ENCODE data around the gene SPEF2. TPM values are rescaled to one million over a fixed set of nuclear protein-coding genes. Genes with fewer than 3 reads are reported as not detected.

SPEF2 gene
- total RNA-seq, 2 experiments from 2014 or later: 10.8 to 13.1 TPM

GRCh38 chr5:35623991-35624390 lies 6.3 kb downstream of the SPEF2 start:
- no peak overlapping the region for H3K4me3 Mint-ChIP-seq
- H3K27ac Mint-ChIP-seq: no peak overlapping the region
- ChIA-PET POLR2A (no interaction called here), CTCF (interaction anchor here (0.9 to 1.9 kb wide), 3 partner anchors 9 to 302 kb away, joined by 3 to 7 read pairs (median 3); no protein-coding TSS in a partner anchor)
- H3K9me3 Mint-ChIP-seq: no peaks in the 10 kb centered on the region
- H3K36me3 Mint-ChIP-seq (ENCODE audit: low read depth): peaks cover 7% of the 10 kb centered on the region
- H3K27me3 Mint-ChIP-seq: no peaks in the 10 kb centered on the region
- H3K4me1 Mint-ChIP-seq: peaks cover 26% of the 10 kb centered on the region
- no peak for DNase-seq

- Mint-ChIP-seq H3K27me3 (no peaks in the 10 kb centered on the region), H3K36me3 (ENCODE audit: low read depth) (peaks cover 23% of the 10 kb centered on the region), H3K27ac (no peak overlapping the region), H3K4me1 (peaks cover 18% of the 10 kb centered on the region), H3K4me3 (no peak overlapping the region), H3K9me3 (peaks cover 7% of the 10 kb centered on the region)
- no peak for DNase-seq
- ChIA-PET CTCF (interaction anchor here (1.3 to 1.9 kb wide), 3 partner anchors 9 to 300 kb away, joined by 3 to 7 read pairs (median 4); no protein-coding TSS in a partner anchor), POLR2A (interaction anchor here (1.0 kb wide), 1 partner anchor 12 kb away, joined by 3 read pairs; no protein-coding TSS in a partner anchor)
These were observed 8.4 kb downstream of the SPEF2 start for GRCh38 chr5:35626108-35626507.

DNA sequence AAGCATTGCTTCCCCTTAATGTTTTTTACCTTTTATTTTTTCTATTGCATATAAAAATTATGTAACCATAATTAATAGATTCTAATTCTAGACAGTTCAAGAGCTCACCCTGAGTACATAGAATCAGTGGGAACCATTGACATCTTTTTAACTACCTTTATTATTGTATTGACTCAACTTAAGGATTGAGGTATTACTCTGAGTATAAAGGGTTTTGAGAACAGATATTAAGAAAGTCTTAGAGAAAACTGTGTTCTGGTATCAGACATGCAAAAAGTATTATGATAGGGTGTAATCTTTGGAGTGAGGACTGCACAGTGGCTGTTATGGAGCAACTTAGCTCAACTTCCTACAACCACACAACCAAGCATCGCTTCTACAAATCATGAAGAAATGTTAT lies 8.9 kb downstream of the SPEF2 start:
- POLR2A ChIA-PET: interaction anchor here (1.0 kb wide), 1 partner anchor 11 kb away, joined by 3 read pairs; no protein-coding TSS in a partner anchor
- H3K36me3 Mint-ChIP-seq (ENCODE audit: low read depth): peaks cover 27% of the 10 kb centered on the region
- H3K9me3 Mint-ChIP-seq: peaks cover 9% of the 10 kb centered on the region
- H3K27me3 Mint-ChIP-seq: no peaks in the 10 kb centered on the region
- CTCF ChIA-PET: interaction anchor here (1.3 to 1.9 kb wide), 3 partner anchors 9 to 299 kb away, joined by 3 to 6 read pairs (median 4); no protein-coding TSS in a partner anchor
- DNase-seq: no peak
- H3K4me3 Mint-ChIP-seq: no peak overlapping the region
- no peak overlapping the region for H3K27ac Mint-ChIP-seq
- peaks cover 18% of the 10 kb centered on the region for H3K4me1 Mint-ChIP-seq

GRCh38 chr5:35634326-35634725 lies 16.7 kb downstream of the SPEF2 start:
- peaks cover 27% of the 10 kb centered on the region for H3K9me3 Mint-ChIP-seq
- H3K27ac Mint-ChIP-seq: no peak overlapping the region
- H3K36me3 Mint-ChIP-seq (ENCODE audit: low read depth): peaks cover 77% of the 10 kb centered on the region
- no peaks in the 10 kb centered on the region for H3K4me1 Mint-ChIP-seq
- H3K27me3 Mint-ChIP-seq: no peaks in the 10 kb centered on the region
- no peak for DNase-seq
- H3K4me3 Mint-ChIP-seq: no peak overlapping the region
- ChIA-PET POLR2A (no interaction called here), CTCF (no interaction called here)

DNA sequence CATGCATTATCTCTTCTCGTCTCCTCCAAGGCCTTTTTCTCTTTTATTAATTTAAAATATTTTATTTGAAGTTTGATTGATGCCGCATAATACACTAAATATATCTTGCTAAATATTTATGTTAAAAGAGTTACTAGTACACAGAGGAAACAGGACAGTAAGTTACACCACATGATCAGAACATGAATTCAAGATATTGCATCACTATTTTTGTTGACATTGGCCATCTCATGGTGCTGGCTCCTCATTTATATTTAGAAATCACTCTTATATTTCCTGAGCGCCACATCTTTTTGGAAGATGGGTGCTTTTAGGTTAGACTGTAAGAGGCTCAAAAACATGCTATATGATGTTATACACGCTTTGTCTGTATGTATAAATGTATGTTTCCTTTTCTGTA lies 23.0 kb downstream of the SPEF2 start:
- H3K27me3 Mint-ChIP-seq: no peaks in the 10 kb centered on the region
- DNase-seq: no peak
- H3K27ac Mint-ChIP-seq: no peak overlapping the region
- POLR2A ChIA-PET: no interaction called here
- H3K4me1 Mint-ChIP-seq: no peaks in the 10 kb centered on the region
- no peak overlapping the region for H3K4me3 Mint-ChIP-seq
- no peaks in the 10 kb centered on the region for H3K9me3 Mint-ChIP-seq
- peaks cover 46% of the 10 kb centered on the region for H3K36me3 Mint-ChIP-seq (ENCODE audit: low read depth)
- CTCF ChIA-PET: no interaction called here

DNA sequence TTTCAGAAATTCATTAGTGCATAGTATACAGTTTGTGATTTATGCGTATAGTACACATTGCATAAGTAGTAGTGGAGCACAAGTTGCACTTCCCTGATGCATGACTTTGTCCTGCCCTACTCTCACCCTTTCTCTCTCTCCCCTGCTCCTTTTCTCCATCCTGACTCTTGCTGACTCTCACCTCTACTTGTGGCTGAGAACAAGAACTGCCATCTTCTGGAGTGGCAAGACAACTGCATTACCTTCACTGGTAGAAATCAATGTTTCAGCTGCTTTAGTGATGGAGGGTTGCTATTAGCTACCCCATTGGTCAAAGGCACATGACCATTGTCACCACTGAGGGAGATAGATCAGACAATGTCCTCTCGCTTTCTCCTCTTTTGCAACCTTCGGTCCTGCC lies 26.9 kb downstream of the SPEF2 start:
- Mint-ChIP-seq H3K9me3 (no peaks in the 10 kb centered on the region), H3K27me3 (no peaks in the 10 kb centered on the region), H3K4me1 (no peaks in the 10 kb centered on the region), H3K27ac (no peak overlapping the region), H3K4me3 (no peak overlapping the region), H3K36me3 (ENCODE audit: low read depth) (peaks cover 21% of the 10 kb centered on the region)
- ChIA-PET CTCF (interaction anchor here (1.1 kb wide), 1 partner anchor 133 kb away, joined by 3 read pairs; no protein-coding TSS in a partner anchor), POLR2A (no interaction called here)
- DNase-seq: no peak

GRCh38 chr5:35647128-35647527 lies 29.5 kb downstream of the SPEF2 start:
- no peaks in the 10 kb centered on the region for H3K9me3 Mint-ChIP-seq
- H3K4me3 Mint-ChIP-seq: no peak overlapping the region
- peaks cover 16% of the 10 kb centered on the region for H3K36me3 Mint-ChIP-seq (ENCODE audit: low read depth)
- DNase-seq: no peak
- ChIA-PET CTCF (interaction anchor here (9.9 kb wide), 1 partner anchor 279 kb away, joined by 138 read pairs; no protein-coding TSS in a partner anchor), POLR2A (no interaction called here)
- peaks cover 2% of the 10 kb centered on the region for H3K4me1 Mint-ChIP-seq
- no peak overlapping the region for H3K27ac Mint-ChIP-seq
- H3K27me3 Mint-ChIP-seq: no peaks in the 10 kb centered on the region

DNA sequence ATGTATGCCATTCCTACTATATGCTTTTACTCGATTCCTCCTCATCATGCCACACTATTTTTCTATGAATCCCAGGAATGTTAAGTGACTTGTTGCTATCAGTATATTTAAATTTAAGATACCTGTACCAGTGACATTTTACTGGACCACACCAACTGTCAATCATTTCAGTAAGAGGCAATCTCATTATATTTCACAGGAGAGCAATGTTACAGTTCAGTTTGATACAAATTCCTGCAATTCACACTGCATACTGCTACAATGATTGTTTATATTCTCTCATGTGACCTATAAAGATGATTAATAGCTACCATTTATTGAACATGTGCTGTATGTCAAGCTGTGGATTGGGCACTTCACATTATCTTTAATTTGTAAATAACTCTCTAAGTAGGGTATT lies 30.0 kb downstream of the SPEF2 start:
- no peak overlapping the region for H3K27ac Mint-ChIP-seq
- peaks cover 2% of the 10 kb centered on the region for H3K4me1 Mint-ChIP-seq
- ChIA-PET CTCF (interaction anchor here (9.9 kb wide), 1 partner anchor 279 kb away, joined by 138 read pairs; no protein-coding TSS in a partner anchor), POLR2A (no interaction called here)
- no peak overlapping the region for H3K4me3 Mint-ChIP-seq
- DNase-seq: no peak
- peaks cover 14% of the 10 kb centered on the region for H3K36me3 Mint-ChIP-seq (ENCODE audit: low read depth)
- no peaks in the 10 kb centered on the region for H3K9me3 Mint-ChIP-seq
- H3K27me3 Mint-ChIP-seq: no peaks in the 10 kb centered on the region

GRCh38 chr5:35651002-35651756 lies 33.5 kb downstream of the SPEF2 start:
- CTCF ChIA-PET: interaction anchor here (0.6 to 9.9 kb wide), 31 partner anchors 8 to 281 kb away, joined by 3 to 138 read pairs (median 4); partner anchors contain the start of genes IL7R and SPEF2
- peak; percentile 68 for DNase-seq
- Mint-ChIP-seq H3K4me1 (peaks cover 2% of the 10 kb centered on the region), H3K9me3 (no peaks in the 10 kb centered on the region), H3K27ac (no peak overlapping the region), H3K27me3 (no peaks in the 10 kb centered on the region), H3K36me3 (ENCODE audit: low read depth) (peaks cover 3% of the 10 kb centered on the region), H3K4me3 (no peak overlapping the region)
- POLR2A ChIA-PET: interaction anchor here (0.8 to 1.7 kb wide), 8 partner anchors 26 to 275 kb away, joined by 3 to 7 read pairs (median 4); partner anchors contain the start of gene IL7R

- no peaks in the 10 kb centered on the region for H3K9me3 Mint-ChIP-seq
- POLR2A ChIA-PET: no interaction called here
These were observed 39.1 kb downstream of the SPEF2 start for GRCh38 chr5:35656721-35657120.

DNA sequence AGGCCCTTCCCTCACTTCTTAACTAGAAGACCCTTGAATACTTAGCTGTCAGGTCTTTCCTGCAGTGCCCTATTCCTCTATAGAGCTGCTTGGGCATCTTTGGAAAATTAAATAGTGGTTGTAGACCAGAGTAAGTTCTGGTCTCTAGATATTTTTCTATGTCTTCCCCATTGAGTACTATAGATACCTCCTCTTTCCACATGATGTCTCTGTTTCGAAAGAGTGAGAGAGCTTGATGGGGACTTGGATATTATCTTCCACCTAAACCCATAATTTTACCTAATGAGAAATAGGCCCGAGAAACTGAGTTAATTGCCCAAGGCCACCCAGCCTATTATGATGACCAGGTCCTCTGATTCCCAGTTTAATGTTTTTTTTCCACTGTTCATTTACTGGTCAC lies 40.2 kb downstream of the SPEF2 start:
- no peak for DNase-seq
- H3K27ac Mint-ChIP-seq: no peak overlapping the region

More at GRCh38 chr5:35656721-35657120, 39.1 kb downstream of the SPEF2 start:
- Mint-ChIP-seq H3K36me3 (ENCODE audit: low read depth) (peaks cover 7% of the 10 kb centered on the region), H3K27me3 (no peaks in the 10 kb centered on the region), H3K4me1 (peaks cover 12% of the 10 kb centered on the region), H3K27ac (no peak overlapping the region), H3K4me3 (no peak overlapping the region)
- CTCF ChIA-PET: interaction anchor here (9.9 kb wide), 1 partner anchor 270 kb away, joined by 138 read pairs; no protein-coding TSS in a partner anchor
- DNase-seq: no peak

GRCh38 chr5:35659556-35659955 lies 41.9 kb downstream of the SPEF2 start:
- peaks cover 29% of the 10 kb centered on the region for H3K36me3 Mint-ChIP-seq (ENCODE audit: low read depth)
- CTCF ChIA-PET: interaction anchor here (1.5 to 4.4 kb wide), 3 partner anchors 9 to 266 kb away, joined by 4 to 25 read pairs (median 14); no protein-coding TSS in a partner anchor
- H3K9me3 Mint-ChIP-seq: peaks cover 14% of the 10 kb centered on the region
- no peak for DNase-seq
- POLR2A ChIA-PET: interaction anchor here (1.1 kb wide), 1 partner anchor 11 kb away, joined by 5 read pairs; no protein-coding TSS in a partner anchor
- H3K27ac Mint-ChIP-seq: no peak overlapping the region
- no peak overlapping the region for H3K4me3 Mint-ChIP-seq
- no peaks in the 10 kb centered on the region for H3K27me3 Mint-ChIP-seq
- H3K4me1 Mint-ChIP-seq: peaks cover 20% of the 10 kb centered on the region

More for the DNA sequence above, 40.2 kb downstream of the SPEF2 start:
- Mint-ChIP-seq H3K4me1 (peaks cover 12% of the 10 kb centered on the region), H3K4me3 (no peak overlapping the region), H3K36me3 (ENCODE audit: low read depth) (peaks cover 18% of the 10 kb centered on the region), H3K9me3 (peaks cover 7% of the 10 kb centered on the region), H3K27me3 (no peaks in the 10 kb centered on the region)
- ChIA-PET POLR2A (interaction anchor here (1.6 kb wide), 1 partner anchor 201 kb away, joined by 4 read pairs; no protein-coding TSS in a partner anchor), CTCF (interaction anchor here (1.5 to 4.4 kb wide), 3 partner anchors 119 to 268 kb away, joined by 3 to 25 read pairs (median 6); no protein-coding TSS in a partner anchor)

DNA sequence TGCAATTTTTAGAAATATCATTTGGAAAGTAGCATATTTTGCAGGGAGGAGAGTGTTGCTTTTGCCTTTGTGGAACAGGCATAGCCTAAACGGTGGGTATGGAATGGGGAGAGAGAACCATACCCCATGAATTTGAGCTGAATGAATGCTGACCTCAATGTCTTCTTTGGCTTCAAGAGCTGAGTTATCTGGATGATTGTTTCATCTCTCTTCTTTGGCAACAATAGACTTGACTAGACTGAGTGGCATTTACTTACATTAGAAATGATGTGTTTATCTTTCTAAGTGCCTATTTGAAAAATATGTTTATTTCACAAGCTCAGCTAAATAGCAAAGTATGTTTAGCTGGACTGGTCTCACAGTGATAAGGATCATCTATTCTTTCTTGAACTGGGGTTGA lies 42.8 kb downstream of the SPEF2 start:
- no peak for DNase-seq
- no peaks in the 10 kb centered on the region for H3K27me3 Mint-ChIP-seq
- POLR2A ChIA-PET: interaction anchor here (0.8 kb wide), 1 partner anchor 259 kb away, joined by 3 read pairs; no protein-coding TSS in a partner anchor
- no peak overlapping the region for H3K27ac Mint-ChIP-seq
- peaks cover 14% of the 10 kb centered on the region for H3K9me3 Mint-ChIP-seq
- CTCF ChIA-PET: interaction anchor here (1.3 to 4.4 kb wide), 3 partner anchors 10 to 265 kb away, joined by 3 to 25 read pairs (median 14); no protein-coding TSS in a partner anchor
- peaks cover 29% of the 10 kb centered on the region for H3K36me3 Mint-ChIP-seq (ENCODE audit: low read depth)
- H3K4me1 Mint-ChIP-seq: peaks cover 26% of the 10 kb centered on the region
- H3K4me3 Mint-ChIP-seq: no peak overlapping the region
